Limb (tissue), 2 donors: ENCODE data around the gene CEP57L1.
"Not testable (repeated sequence)": the region's sequence is repeated elsewhere in the genome, so short reads cannot be mapped to it uniquely, and the experiment has no call there.

Experiments
- DNase-seq, 2 donors: peaks; one replicate each; pipeline ENCODE4 v3.0.0-alpha.2; 2016; ENCODE audit errors: extremely low spot score in 2 of 2

CEP57L1 gene

GRCh38 chr6:109167562-109167961, 72.3 kb downstream of the CEP57L1 start:
- DNase-seq, result no peak

- DNase-seq, result no peak
These were observed 75.0 kb downstream of the CEP57L1 start for GRCh38 chr6:109170333-109170732.

- DNase-seq, result no peak
These were observed 76.9 kb downstream of the CEP57L1 start for GRCh38 chr6:109172101-109172746.

GRCh38 chr6:109174916-109175315, 79.6 kb downstream of the CEP57L1 start:
- no peak for DNase-seq

- DNase-seq, result no peak
These were observed 83.6 kb downstream of the CEP57L1 start for GRCh38 chr6:109178921-109179320.

GRCh38 chr6:109179507-109179906, 84.2 kb downstream of the CEP57L1 start:
- no peak for DNase-seq

- peak in 1 of 2 donors; percentile 58 for DNase-seq
These were observed 87.3 kb downstream of the CEP57L1 start for GRCh38 chr6:109182578-109182977.

GRCh38 chr6:109183109-109183650, 87.9 kb downstream of the CEP57L1 start:
- no peak for DNase-seq

- no peak for DNase-seq
These were observed 89.3 kb downstream of the CEP57L1 start for GRCh38 chr6:109184638-109185037.

- no peak for DNase-seq
These were observed 90.7 kb downstream of the CEP57L1 start for GRCh38 chr6:109186012-109186411.

- DNase-seq, result peak; percentile 62 to 68
These were observed 92.2 kb downstream of the CEP57L1 start for GRCh38 chr6:109187399-109188114.

- no peak for DNase-seq
These were observed 92.8 kb downstream of the CEP57L1 start for GRCh38 chr6:109188115-109188411.

GRCh38 chr6:109191368-109191767, 96.1 kb downstream of the CEP57L1 start:
- DNase-seq, result not testable (repeated sequence)

- DNase-seq, result no peak
These were observed 97.6 kb downstream of the CEP57L1 start for GRCh38 chr6:109192865-109193264.

- no peak for DNase-seq
These were observed 99.6 kb downstream of the CEP57L1 start for GRCh38 chr6:109194880-109195279.

- no peak for DNase-seq
These were observed 101.8 kb downstream of the CEP57L1 start for GRCh38 chr6:109197061-109197460.

GRCh38 chr6:109202409-109203264, 107.3 kb downstream of the CEP57L1 start:
- DNase-seq, result no peak

- DNase-seq, result no peak
These were observed 109.2 kb downstream of the CEP57L1 start for GRCh38 chr6:109204511-109204910.

GRCh38 chr6:109212683-109213082, 117.4 kb downstream of the CEP57L1 start:
- DNase-seq, result no peak
